Gastrocnemius medialis (tissue), 4 donors: ENCODE data around the gene BTRC. TPM values are rescaled to one million over a fixed set of nuclear protein-coding genes. Genes with fewer than 3 reads are reported as not detected.
A peak's percentile ranks its signal among the peaks of the same experiment; 100 is the strongest.

Source experiments
- ATAC-seq, 2 donors: fragments of 150-250 bp; one replicate each; pipeline ENCODE4 v1.9.1; 2016
- DNase-seq, 2 donors: peaks; one replicate each; pipeline ENCODE4 v3.0.0-alpha.2; 2019
- H3K27ac ChIP-seq, 4 donors: fragments of 200-600 bp; sonication (generic); 1 replicate in 1 of 4; 2 replicates in 3 of 4; pipeline ENCODE4 v1.5.1; 2016 to 2018; ENCODE audit warnings: mild to moderate bottlenecking in 2 of 4, moderate library complexity in 1 of 4
- H3K27me3 ChIP-seq, 3 donors: fragments of 200-600 bp; sonication (generic) in 2 of 3; 1 replicate in 1 of 3; 2 replicates in 2 of 3; pipeline versions ENCODE4 v1.5.1 to v1.6.0; 2016 to 2019; ENCODE audit warnings: mild to moderate bottlenecking in 1 of 3, moderate library complexity in 1 of 3
- H3K36me3 ChIP-seq, 2 donors: fragments of 200-600 bp; sonication (generic) in 1 of 2; one replicate each; pipeline ENCODE4 v1.5.1; 2017 to 2018
- H3K4me1 ChIP-seq, 2 donors: fragments of 200-600 bp; sonication (generic) in 1 of 2; one replicate each; pipeline ENCODE4 v1.5.1; 2016 to 2017; ENCODE audit warnings: mild to moderate bottlenecking in 2 of 2
- H3K4me3 ChIP-seq, 4 donors: fragments of 200-600 bp; sonication (generic) in 3 of 4; 1 replicate in 1 of 4; 2 replicates in 3 of 4; pipeline ENCODE4 v1.5.1; 2016 to 2019; ENCODE audit warnings: mild to moderate bottlenecking in 2 of 4
- H3K9me3 ChIP-seq, 3 donors: fragments of 200-600 bp; sonication (generic) in 2 of 3; 1 replicate in 1 of 3; 2 replicates in 2 of 3; pipeline ENCODE4 v1.5.1; 2016 to 2019
- POLR2A ChIP-seq, 2 donors: fragments of 450-650 bp; IDR thresholded peaks; one replicate each; pipeline ENCODE4 v1.6.1; 2017; ENCODE audit warnings: antibody characterized with exemption in 2 of 2, mild to moderate bottlenecking in 2 of 2, moderate library complexity in 2 of 2
- in situ Hi-C, 4 donors: fragments of 200-750 bp; cut with MboI; loops; one replicate each; pipeline versions ENCODE4 v1.15.0 to v1.8.0; 2017; ENCODE audit warnings: low sequenced_read_pairs in 4 of 4
- intact Hi-C: fragments of 100-400 bp; cut with DNase I; formaldehyde crosslinking; loops from one replicate; pipeline ENCODE4 v1.15.1; 2023; ENCODE audit warnings: low total_unique reads
- total RNA-seq, 4 donors: library from RNA; depleted of rRNA; stranded (reverse); fragments of >200 nt; gene quantifications; one replicate each; pipeline versions ENCODE4 v1.1.0 to v1.2.3, GENCODE V29; 2016
- TF ChIP-seq, protein P1 (sequence below), 5 experiments: fragments of 450-650 bp in 3 of 5; fragments of 200-600 bp in 2 of 5; sonication (generic) in 2 of 5; IDR thresholded peaks in 4 of 5; conservative IDR thresholded peaks in 1 of 5; 1 replicate in 4 of 5; 2 replicates in 1 of 5; pipeline ENCODE4 v1.5.1; 2016 to 2019; ENCODE audit warnings: antibody characterized with exemption in 5 of 5, mild to moderate bottlenecking in 3 of 5, moderate library complexity in 3 of 5

BTRC gene
- total RNA-seq, 4 donors from 2014 or later: 8.7 to 17.3 (median 12.6) TPM

DNA sequence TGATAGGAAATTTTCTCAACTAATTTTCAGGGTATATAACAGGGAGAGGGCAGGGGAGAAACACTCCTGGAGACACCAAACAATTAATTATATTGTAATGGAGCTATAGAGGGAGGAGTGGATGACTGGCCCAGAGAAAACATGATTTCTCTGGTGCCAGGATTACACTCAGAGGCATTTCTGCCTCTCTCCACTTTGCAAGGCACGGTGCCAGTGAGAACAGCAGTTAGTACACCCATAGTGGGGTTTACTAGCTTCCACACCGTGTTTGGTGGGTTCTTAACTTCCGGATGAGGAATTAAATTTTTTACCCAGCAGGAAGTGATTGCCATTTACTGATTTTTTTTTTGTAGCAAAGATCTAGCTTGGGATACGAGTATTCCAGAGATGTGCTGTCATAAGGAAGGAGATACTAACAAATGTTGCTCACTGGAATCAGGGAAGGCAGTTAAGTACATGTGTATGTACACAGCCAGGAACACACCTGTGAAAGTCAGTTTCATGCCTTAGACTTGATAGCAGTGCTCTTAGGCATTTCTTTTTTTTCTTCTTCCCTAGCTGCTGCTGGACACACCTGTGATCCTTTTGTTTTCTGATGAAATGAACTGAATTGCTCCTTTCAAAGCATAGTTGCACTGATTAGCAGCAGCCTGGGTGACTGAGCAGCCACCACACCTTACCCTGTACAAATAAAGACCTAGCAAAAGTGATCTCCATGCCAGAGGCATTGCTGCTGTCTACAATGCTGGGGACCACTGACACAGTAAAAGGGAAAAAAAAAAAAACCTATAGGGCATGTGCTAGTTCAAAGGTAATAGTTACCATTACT, 176.0 kb downstream of the BTRC start:
- no peaks in the 10 kb centered on the region for H3K9me3 ChIP-seq
- peaks cover 0 to 8% of the 10 kb centered on the region in 2 donors for H3K4me1 ChIP-seq
- intact Hi-C loops: no loop called here
- ATAC-seq (no peak), DNase-seq (no peak)
- no peaks in the 10 kb centered on the region for H3K27me3 ChIP-seq
- in situ Hi-C loops: no loop called here
- H3K36me3 ChIP-seq: peaks cover 0 to 10% of the 10 kb centered on the region in 2 donors
- no peak overlapping the region for H3K4me3 ChIP-seq
- no peak overlapping the region for H3K27ac ChIP-seq
- TF ChIP-seq, protein P1, sequence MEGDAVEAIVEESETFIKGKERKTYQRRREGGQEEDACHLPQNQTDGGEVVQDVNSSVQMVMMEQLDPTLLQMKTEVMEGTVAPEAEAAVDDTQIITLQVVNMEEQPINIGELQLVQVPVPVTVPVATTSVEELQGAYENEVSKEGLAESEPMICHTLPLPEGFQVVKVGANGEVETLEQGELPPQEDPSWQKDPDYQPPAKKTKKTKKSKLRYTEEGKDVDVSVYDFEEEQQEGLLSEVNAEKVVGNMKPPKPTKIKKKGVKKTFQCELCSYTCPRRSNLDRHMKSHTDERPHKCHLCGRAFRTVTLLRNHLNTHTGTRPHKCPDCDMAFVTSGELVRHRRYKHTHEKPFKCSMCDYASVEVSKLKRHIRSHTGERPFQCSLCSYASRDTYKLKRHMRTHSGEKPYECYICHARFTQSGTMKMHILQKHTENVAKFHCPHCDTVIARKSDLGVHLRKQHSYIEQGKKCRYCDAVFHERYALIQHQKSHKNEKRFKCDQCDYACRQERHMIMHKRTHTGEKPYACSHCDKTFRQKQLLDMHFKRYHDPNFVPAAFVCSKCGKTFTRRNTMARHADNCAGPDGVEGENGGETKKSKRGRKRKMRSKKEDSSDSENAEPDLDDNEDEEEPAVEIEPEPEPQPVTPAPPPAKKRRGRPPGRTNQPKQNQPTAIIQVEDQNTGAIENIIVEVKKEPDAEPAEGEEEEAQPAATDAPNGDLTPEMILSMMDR (IDR thresholded peaks at IDR 0.05 in 4 of 5, conservative IDR thresholded peaks at IDR 0.05 in 1 of 5): no peak
- no peak for TF ChIP-seq POLR2A (IDR thresholded peaks at IDR 0.05)

DNA sequence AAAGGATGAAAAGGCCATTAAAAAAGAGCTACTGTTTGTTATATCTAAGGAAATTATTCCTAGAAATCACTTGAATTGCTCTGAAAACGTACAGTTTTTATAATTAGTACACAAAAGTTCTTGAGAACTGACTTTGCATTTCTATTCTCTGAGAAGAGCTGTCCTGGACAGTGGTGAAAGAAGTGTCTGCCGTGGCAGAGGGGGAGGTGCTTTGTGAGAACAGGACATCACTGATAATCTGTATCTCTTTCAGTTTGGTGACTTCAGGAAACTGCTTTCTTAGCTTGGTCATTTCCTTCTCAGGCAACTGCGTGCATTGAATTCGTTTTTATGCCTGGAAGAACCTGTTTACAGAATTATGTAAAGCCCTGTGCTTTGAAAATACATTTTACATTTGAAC, 182.0 kb downstream of the BTRC start:
- no peaks in the 10 kb centered on the region for H3K4me1 ChIP-seq
- no peak overlapping the region for H3K4me3 ChIP-seq
- H3K27ac ChIP-seq: no peak overlapping the region
- DNase-seq (no peak), ATAC-seq (no peak)
- intact Hi-C loops (loop anchor here (2.0 kb wide), 1 partner anchor 35 kb away; no protein-coding TSS in a partner anchor), in situ Hi-C loops (no loop called here)
- H3K36me3 ChIP-seq: peaks cover 3 to 37% of the 10 kb centered on the region in 2 donors
- no peak for TF ChIP-seq POLR2A (IDR thresholded peaks at IDR 0.05)
- TF ChIP-seq, protein P1 (IDR thresholded peaks at IDR 0.05 in 4 of 5, conservative IDR thresholded peaks at IDR 0.05 in 1 of 5): no peak
- H3K27me3 ChIP-seq: no peaks in the 10 kb centered on the region
- no peaks in the 10 kb centered on the region for H3K9me3 ChIP-seq

DNA sequence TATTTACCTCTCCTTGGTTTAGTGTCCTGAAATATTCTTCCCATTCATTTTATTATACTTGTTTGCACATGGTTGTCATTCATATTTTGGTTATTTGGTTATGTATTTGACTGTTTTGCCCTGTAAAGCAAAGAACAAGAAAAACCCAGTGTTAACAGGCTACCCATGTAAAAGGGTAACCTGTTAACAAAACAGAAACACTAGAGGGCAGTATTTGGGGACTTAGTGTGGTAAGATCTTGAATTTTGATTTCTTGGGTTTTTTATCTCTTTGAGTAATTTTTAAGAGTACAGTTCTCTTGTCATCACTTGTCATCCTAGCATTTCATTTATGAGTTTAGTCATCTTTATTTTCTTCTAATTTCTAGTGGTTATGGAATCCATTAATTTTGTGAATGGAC, 182.8 kb downstream of the BTRC start:
- TF ChIP-seq, protein P1 (IDR thresholded peaks at IDR 0.05 in 4 of 5, conservative IDR thresholded peaks at IDR 0.05 in 1 of 5): peak in 3 of 5 experiments; percentile 22 to 44 (median 35)
- TF ChIP-seq POLR2A (IDR thresholded peaks at IDR 0.05): no peak
- in situ Hi-C loops (no loop called here), intact Hi-C loops (loop anchor here (2.0 kb wide), 1 partner anchor 34 kb away; no protein-coding TSS in a partner anchor)
- no peak for DNase-seq
- H3K4me3 ChIP-seq: no peak overlapping the region
- H3K27me3 ChIP-seq: no peaks in the 10 kb centered on the region
- no peak for ATAC-seq
- no peak overlapping the region for H3K27ac ChIP-seq
- H3K9me3 ChIP-seq: no peaks in the 10 kb centered on the region
- H3K36me3 ChIP-seq: peaks cover 3 to 37% of the 10 kb centered on the region in 2 donors
- no peaks in the 10 kb centered on the region for H3K4me1 ChIP-seq

DNA sequence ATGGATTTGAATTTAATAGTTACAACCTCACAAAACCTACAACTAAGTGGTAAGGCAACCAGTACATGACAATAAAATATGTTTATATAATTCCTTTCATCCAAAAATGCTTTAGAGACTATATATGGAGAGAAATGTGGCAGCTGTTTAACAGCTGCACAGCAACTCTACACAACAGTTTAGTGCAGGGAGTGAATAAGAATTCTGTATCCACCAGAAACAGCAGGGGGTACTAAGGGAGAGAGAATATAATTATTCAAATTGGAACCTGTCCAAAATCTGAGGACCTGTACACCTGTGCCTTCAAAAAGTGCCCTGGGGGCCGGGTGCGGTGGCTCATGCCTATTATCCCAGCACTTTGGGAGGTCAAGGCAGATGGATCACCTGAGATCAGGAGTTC, 184.5 kb downstream of the BTRC start:
- no peaks in the 10 kb centered on the region for H3K4me1 ChIP-seq
- intact Hi-C loops: no loop called here
- TF ChIP-seq POLR2A (IDR thresholded peaks at IDR 0.05): no peak
- TF ChIP-seq, protein P1 (IDR thresholded peaks at IDR 0.05 in 4 of 5, conservative IDR thresholded peaks at IDR 0.05 in 1 of 5): no peak
- H3K36me3 ChIP-seq: peaks cover 3 to 29% of the 10 kb centered on the region in 2 donors
- H3K27me3 ChIP-seq: no peaks in the 10 kb centered on the region
- H3K9me3 ChIP-seq: no peaks in the 10 kb centered on the region
- no peak overlapping the region for H3K27ac ChIP-seq
- in situ Hi-C loops: no loop called here
- ATAC-seq (no peak), DNase-seq (no peak)
- no peak overlapping the region for H3K4me3 ChIP-seq
